SJSA1 (cell line): ENCODE data around the gene RNF19B. TPM values are rescaled to one million over a fixed set of nuclear protein-coding genes. Genes with fewer than 3 reads are reported as not detected.
"Not testable (repeated sequence)": the region's sequence is repeated elsewhere in the genome, so short reads cannot be mapped to it uniquely, and the experiment has no call there.

Source experiments
- DNase-seq, 2 experiments: peaks; one replicate each; pipeline ENCODE4 v3.0.0-alpha.2; 2015 to 2020; ENCODE audit warnings: low spot score in 2 of 2, low read depth in 1 of 2
- H3K27ac ChIP-seq: fragments of 250-450 bp; sonication (Bioruptor Pico); 2 replicates; pipeline ENCODE4 v1.5.1; 2020; ENCODE audit warnings: mild to moderate bottlenecking, moderate library complexity
- H3K27me3 ChIP-seq: fragments of 250-450 bp; sonication (Bioruptor Pico); replicated peaks from 2 replicates; pipeline ENCODE4 v1.5.1; 2020; ENCODE audit warnings: mild to moderate bottlenecking, moderate library complexity
- H3K36me3 ChIP-seq: fragments of 250-450 bp; sonication (Bioruptor Pico); 2 replicates; pipeline ENCODE4 v1.5.1; 2020; ENCODE audit warnings: mild to moderate bottlenecking
- H3K4me1 ChIP-seq: fragments of 250-450 bp; sonication (Bioruptor Pico); replicated peaks from 2 replicates; pipeline ENCODE4 v1.6.1; 2021; ENCODE audit warnings: mild to moderate bottlenecking
- H3K4me3 ChIP-seq: fragments of 250-450 bp; sonication (Bioruptor Pico); 2 replicates; pipeline ENCODE4 v1.5.1; 2020; ENCODE audit warnings: mild to moderate bottlenecking
- H3K9me3 ChIP-seq: fragments of 250-450 bp; sonication (Bioruptor Pico); replicated peaks from 2 replicates; pipeline ENCODE4 v1.5.1; 2020; ENCODE audit warnings: mild to moderate bottlenecking
- total RNA-seq: library from RNA; depleted of rRNA; stranded (reverse); fragments of >200 nt; shearing (Covaris generic); gene quantifications from 2 replicates; pipeline ENCODE4 v1.2.3, GENCODE V29; 2014

Gene RNF19B
- total RNA-seq, 1 experiment from 2014 or later = 9.8 TPM

DNA sequence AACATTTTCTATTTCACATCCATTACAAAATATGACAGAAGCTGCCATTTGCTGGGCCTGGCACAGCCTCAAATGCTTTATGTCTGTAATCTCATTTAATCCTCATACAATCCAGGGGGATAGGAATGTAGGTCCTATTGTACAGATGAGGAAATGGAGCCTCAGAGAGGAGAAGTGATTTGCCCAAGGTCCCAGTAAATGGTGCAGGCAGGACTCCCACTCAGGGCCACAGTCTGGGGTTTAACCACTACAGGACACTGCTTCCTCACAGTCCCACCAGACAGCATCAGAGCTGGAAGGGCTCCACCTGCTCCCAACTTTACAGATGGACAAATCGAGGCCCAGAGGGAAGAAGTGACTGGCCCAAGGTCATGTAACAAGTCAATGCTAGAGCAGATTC lies 20.6 kb upstream of the RNF19B start:
- DNase-seq = no peak
- no peak overlapping the region for H3K27ac ChIP-seq

GRCh38 chr1:32984455-32985171 lies 20.0 kb upstream of the RNF19B start:
- peak in 1 of 2 experiments; percentile 34 for DNase-seq
- Histone ChIP-seq H3K36me3 (no peaks in the 10 kb centered on the region), H3K4me1 (peaks cover 32% of the 10 kb centered on the region), H3K9me3 (no peaks in the 10 kb centered on the region), H3K4me3 (no peak overlapping the region), H3K27ac (no peak overlapping the region), H3K27me3 (no peaks in the 10 kb centered on the region)

More for the DNA sequence above, 20.6 kb upstream of the RNF19B start:
- H3K36me3 ChIP-seq = no peaks in the 10 kb centered on the region
- H3K4me3 ChIP-seq = no peak overlapping the region
- peaks cover 37% of the 10 kb centered on the region for H3K4me1 ChIP-seq
- no peaks in the 10 kb centered on the region for H3K27me3 ChIP-seq
- H3K9me3 ChIP-seq = no peaks in the 10 kb centered on the region

- Histone ChIP-seq H3K4me1 (peaks cover 27% of the 10 kb centered on the region), H3K9me3 (no peaks in the 10 kb centered on the region), H3K27ac (no peak overlapping the region), H3K27me3 (no peaks in the 10 kb centered on the region), H3K4me3 (no peak overlapping the region), H3K36me3 (no peaks in the 10 kb centered on the region)
- DNase-seq = no peak
These were observed 19.5 kb upstream of the RNF19B start for GRCh38 chr1:32984090-32984454.

DNA sequence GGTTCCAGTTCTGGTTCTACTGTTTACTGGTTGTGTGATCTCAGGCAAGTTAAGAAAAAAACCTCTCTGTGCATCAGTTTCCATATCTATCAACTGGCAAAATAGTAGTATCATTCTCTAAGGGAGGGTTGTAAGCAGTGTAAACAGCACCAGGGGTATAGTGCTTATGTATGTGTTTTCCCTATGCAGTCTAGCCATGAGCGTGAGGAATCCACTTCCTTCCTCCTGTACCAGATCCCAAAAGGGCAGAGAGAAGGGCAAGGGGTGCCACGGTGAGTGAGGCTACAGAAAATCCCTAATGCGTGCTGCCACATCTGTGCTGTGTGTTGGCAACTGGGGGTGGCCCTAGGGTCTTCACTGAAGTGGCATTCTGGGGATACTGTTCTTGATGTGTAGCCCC lies 18.4 kb upstream of the RNF19B start:
- H3K27me3 ChIP-seq = no peaks in the 10 kb centered on the region
- H3K27ac ChIP-seq = no peak overlapping the region
- no peaks in the 10 kb centered on the region for H3K9me3 ChIP-seq
- H3K4me1 ChIP-seq = peaks cover 21% of the 10 kb centered on the region
- no peaks in the 10 kb centered on the region for H3K36me3 ChIP-seq
- no peak for DNase-seq
- H3K4me3 ChIP-seq = no peak overlapping the region

- no peak overlapping the region for H3K4me3 ChIP-seq
- H3K36me3 ChIP-seq = no peaks in the 10 kb centered on the region
- H3K4me1 ChIP-seq = peaks cover 21% of the 10 kb centered on the region
- peak; percentile 67 to 68 for DNase-seq
- H3K9me3 ChIP-seq = no peaks in the 10 kb centered on the region
- no peaks in the 10 kb centered on the region for H3K27me3 ChIP-seq
- H3K27ac ChIP-seq = peak overlapping the region; percentile 65
These were observed 16.6 kb upstream of the RNF19B start for GRCh38 chr1:32981003-32981901.

DNA sequence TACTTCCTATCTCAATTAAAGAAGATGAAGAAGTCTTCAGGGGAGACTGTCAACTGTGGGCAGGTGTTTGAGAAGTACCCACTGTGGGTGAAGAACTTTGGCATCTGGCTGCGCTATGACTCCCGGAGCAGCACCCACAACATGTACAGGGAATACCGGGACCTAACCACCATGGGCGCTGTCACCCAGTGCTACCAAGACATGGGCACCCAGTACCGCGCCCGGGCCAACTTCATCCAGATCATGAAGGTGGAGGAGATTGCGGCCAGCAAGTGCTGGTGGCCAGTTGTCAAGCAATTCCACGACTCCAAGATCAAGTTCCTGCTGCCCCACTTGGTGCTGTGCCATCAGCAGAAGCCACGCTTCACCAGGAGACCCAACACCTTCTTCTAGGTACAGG lies 15.5 kb upstream of the RNF19B start:
- no peak for DNase-seq
- no peak overlapping the region for H3K27ac ChIP-seq
- no peaks in the 10 kb centered on the region for H3K36me3 ChIP-seq
- H3K27me3 ChIP-seq = no peaks in the 10 kb centered on the region
- peaks cover 21% of the 10 kb centered on the region for H3K4me1 ChIP-seq
- H3K9me3 ChIP-seq = no peaks in the 10 kb centered on the region
- H3K4me3 ChIP-seq = no peak overlapping the region

DNA sequence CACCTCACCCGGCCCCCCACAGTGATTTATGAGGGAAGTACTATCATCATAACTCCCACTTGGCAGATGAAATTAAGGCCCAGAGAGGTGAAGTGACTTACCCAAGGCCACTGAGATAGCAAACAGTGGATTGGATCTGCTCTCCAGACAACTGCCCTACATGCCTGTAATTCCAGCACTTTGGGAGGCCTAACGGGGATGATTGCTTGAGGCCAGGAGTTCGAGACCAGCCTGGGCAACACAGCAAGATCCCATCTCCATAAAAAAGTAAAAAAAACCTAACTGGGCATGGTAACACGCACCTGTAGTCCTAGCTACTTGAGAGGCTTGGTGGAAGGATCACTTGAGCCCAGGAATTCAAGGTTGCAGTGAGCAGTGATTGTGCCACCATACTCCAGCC lies 14.2 kb upstream of the RNF19B start:
- Histone ChIP-seq H3K4me1 (peaks cover 11% of the 10 kb centered on the region), H3K4me3 (no peak overlapping the region), H3K36me3 (no peaks in the 10 kb centered on the region), H3K27me3 (no peaks in the 10 kb centered on the region), H3K9me3 (no peaks in the 10 kb centered on the region), H3K27ac (no peak overlapping the region)
- DNase-seq = no peak

GRCh38 chr1:32977546-32978087 lies 13.0 kb upstream of the RNF19B start:
- H3K9me3 ChIP-seq = no peaks in the 10 kb centered on the region
- H3K4me1 ChIP-seq = peaks cover 17% of the 10 kb centered on the region
- no peaks in the 10 kb centered on the region for H3K36me3 ChIP-seq
- H3K27me3 ChIP-seq = peaks cover 6% of the 10 kb centered on the region
- H3K4me3 ChIP-seq = no peak overlapping the region
- no peak overlapping the region for H3K27ac ChIP-seq
- DNase-seq = no peak

DNA sequence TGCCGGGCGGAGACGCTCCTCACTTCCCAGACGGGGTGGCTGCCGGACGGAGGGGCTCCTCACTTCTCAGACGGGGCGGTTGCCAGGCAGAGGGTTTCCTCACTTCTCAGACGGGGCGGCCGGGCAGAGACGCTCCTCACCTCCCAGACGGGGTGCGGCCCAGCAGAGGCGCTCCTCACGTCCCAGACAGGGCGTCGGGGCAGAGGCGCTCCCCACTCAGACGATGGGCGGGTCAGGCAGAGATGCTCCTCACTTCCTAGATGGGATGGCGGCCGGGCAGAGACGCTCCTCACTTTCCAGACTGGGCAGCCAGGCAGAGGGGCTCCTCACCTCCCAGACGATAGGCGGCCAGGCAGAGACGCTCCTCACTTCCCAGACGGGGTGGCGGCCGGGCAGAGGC lies 10.4 kb upstream of the RNF19B start:
- H3K27ac ChIP-seq, H3K9me3 ChIP-seq, DNase-seq: not testable (repeated sequence)

GRCh38 chr1:32973458-32973857 lies 8.8 kb upstream of the RNF19B start:
- H3K9me3 ChIP-seq, H3K36me3 ChIP-seq, H3K4me3 ChIP-seq, DNase-seq, H3K27ac ChIP-seq, H3K4me1 ChIP-seq: not testable (repeated sequence)
- H3K27me3 ChIP-seq = peaks cover 16% of the 10 kb centered on the region

More for the DNA sequence above, 10.4 kb upstream of the RNF19B start:
- not testable (repeated sequence) for H3K4me3 ChIP-seq, H3K4me1 ChIP-seq, H3K36me3 ChIP-seq
- peaks cover 16% of the 10 kb centered on the region for H3K27me3 ChIP-seq

GRCh38 chr1:32972814-32973428 lies 8.3 kb upstream of the RNF19B start:
- DNase-seq = peak in 1 of 2 experiments; percentile 32
- Histone ChIP-seq H3K27me3 (peaks cover 16% of the 10 kb centered on the region), H3K36me3 (no peaks in the 10 kb centered on the region), H3K4me3 (peak overlapping the region; percentile 41), H3K9me3 (no peaks in the 10 kb centered on the region), H3K27ac (no peak overlapping the region), H3K4me1 (peaks cover 10% of the 10 kb centered on the region)

GRCh38 chr1:32971576-32971975 lies 7.0 kb upstream of the RNF19B start:
- Histone ChIP-seq H3K27ac (no peak overlapping the region), H3K36me3 (no peaks in the 10 kb centered on the region), H3K4me1 (peaks cover 10% of the 10 kb centered on the region), H3K4me3 (no peak overlapping the region), H3K27me3 (peaks cover 16% of the 10 kb centered on the region), H3K9me3 (no peaks in the 10 kb centered on the region)
- DNase-seq = no peak

DNA sequence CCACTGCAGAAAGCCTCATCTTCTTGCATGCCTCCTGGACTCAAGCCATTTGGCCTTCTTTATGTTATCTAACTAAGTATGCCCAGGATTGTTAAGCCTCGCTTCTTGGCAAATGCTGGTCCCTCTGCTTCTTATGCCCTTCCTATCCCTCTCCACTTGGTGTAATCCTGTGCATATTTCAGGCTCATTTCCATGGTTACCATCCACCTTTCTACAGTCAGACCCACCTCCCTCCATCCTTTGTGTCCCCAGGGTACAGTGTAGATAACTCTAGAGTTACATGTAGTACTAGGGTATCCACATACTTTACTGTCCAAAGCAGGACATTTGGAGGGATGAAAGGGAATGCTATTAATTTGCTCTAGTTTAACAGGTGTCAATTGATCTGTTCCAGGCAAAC lies 6.5 kb upstream of the RNF19B start:
- H3K9me3 ChIP-seq = no peaks in the 10 kb centered on the region
- H3K4me3 ChIP-seq = no peak overlapping the region
- H3K36me3 ChIP-seq = no peaks in the 10 kb centered on the region
- DNase-seq = no peak
- H3K4me1 ChIP-seq = peaks cover 10% of the 10 kb centered on the region
- H3K27me3 ChIP-seq = peaks cover 16% of the 10 kb centered on the region
- H3K27ac ChIP-seq = no peak overlapping the region

DNA sequence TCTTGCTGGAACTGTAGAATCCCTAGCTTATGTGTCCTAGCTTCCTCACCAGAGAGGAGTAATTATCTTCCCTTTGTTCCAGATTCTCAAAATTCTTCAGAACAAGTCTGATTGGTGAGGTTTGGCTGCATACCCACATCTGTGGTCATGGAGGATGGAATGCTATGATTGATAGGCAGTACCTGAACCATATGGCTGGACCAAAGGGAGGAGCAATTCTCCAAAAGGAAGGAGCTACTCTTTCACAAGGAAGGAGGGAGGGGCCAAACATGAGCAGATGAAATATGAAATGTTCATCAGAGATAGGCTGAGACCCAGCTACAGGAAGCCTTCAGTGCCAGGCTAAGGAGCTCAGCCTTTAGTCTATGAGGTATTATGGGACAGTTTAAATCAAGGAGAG lies 5.0 kb upstream of the RNF19B start:
- no peak for DNase-seq
- no peak overlapping the region for H3K27ac ChIP-seq
- H3K36me3 ChIP-seq = no peaks in the 10 kb centered on the region
- peaks cover 16% of the 10 kb centered on the region for H3K27me3 ChIP-seq
- H3K4me1 ChIP-seq = peaks cover 13% of the 10 kb centered on the region
- H3K9me3 ChIP-seq = no peaks in the 10 kb centered on the region
- H3K4me3 ChIP-seq = no peak overlapping the region
